Parathyroid adenoma (tissue), 2 donors: ENCODE data around the gene PLXNA2.

Source experiments
- H2AFZ ChIP-seq: fragments of 300-600 bp; sonication (generic); one replicate; pipeline ENCODE4 v1.7.0; 2017; ENCODE audit warnings: antibody characterized with exemption, mild to moderate bottlenecking
- H3K27ac ChIP-seq: fragments of 300-600 bp; sonication (generic); one replicate; pipeline ENCODE4 v1.7.0; 2017
- H3K27me3 ChIP-seq: fragments of 300-600 bp; sonication (generic); one replicate; pipeline ENCODE4 v1.7.0; 2017; ENCODE audit warnings: low read length; ENCODE audit not compliant: control insufficient read depth, insufficient read depth
- H3K36me3 ChIP-seq: fragments of 300-600 bp; sonication (generic); one replicate; pipeline ENCODE4 v1.7.0; 2017; ENCODE audit warnings: low read length; ENCODE audit not compliant: control insufficient read depth, insufficient read depth
- H3K4me1 ChIP-seq: fragments of 300-600 bp; sonication (generic); one replicate; pipeline ENCODE4 v1.7.0; 2017; ENCODE audit warnings: control low read depth
- H3K4me2 ChIP-seq: fragments of 300-600 bp; sonication (generic); one replicate; pipeline ENCODE4 v1.7.0; 2017; ENCODE audit warnings: low read length
- H3K4me3 ChIP-seq: fragments of 300-600 bp; sonication (generic); one replicate; pipeline ENCODE4 v1.7.0; 2017; ENCODE audit warnings: low read depth, low read length
- H3K79me2 ChIP-seq: fragments of 300-600 bp; sonication (generic); one replicate; pipeline ENCODE4 v1.7.0; 2017; ENCODE audit warnings: control low read depth
- H3K9ac ChIP-seq: fragments of 300-600 bp; sonication (generic); one replicate; pipeline ENCODE4 v1.7.0; 2017; ENCODE audit warnings: mild to moderate bottlenecking
- H3K9me3 ChIP-seq: fragments of 300-600 bp; sonication (generic); one replicate; pipeline ENCODE4 v1.7.0; 2017; ENCODE audit warnings: low read length; ENCODE audit not compliant: control insufficient read depth
- TF ChIP-seq, protein P1 (sequence below): fragments of 300-600 bp; sonication (generic); IDR thresholded peaks from one replicate; pipeline ENCODE4 v1.7.0; 2017; ENCODE audit warnings: antibody characterized with exemption, mild to moderate bottlenecking
- donor health status: primary hyperparathyroidism.

Gene PLXNA2

DNA sequence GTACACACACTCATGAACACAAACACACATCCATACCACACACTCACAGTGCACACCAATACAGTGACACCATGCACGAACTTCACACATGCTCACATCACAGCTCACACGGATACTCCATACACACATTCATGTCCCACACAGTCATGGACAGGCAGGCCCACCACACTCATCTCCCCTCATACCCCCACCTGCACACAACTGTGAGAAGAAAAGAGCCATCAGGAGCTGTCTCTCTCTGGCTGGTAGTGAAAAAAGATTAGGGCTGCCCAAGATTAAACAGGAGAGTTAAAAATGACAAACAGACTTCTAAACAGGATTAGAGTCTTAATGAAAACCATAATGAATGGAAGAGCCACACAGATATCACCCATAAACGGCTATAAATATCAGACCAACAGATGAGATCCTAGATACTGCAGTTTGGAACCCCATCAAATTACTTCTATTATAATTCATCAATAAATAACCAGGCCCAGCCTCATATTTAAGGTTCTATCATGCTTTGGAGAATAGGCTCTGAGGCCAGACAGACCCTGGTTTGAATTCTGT is 122.3 kb downstream of the PLXNA2 start:
- Histone ChIP-seq H2AFZ (no peak overlapping the region), H3K4me2 (no peak overlapping the region), H3K9ac (no peak overlapping the region), H3K4me1 (no peaks in the 10 kb centered on the region), H3K9me3 (no peaks in the 10 kb centered on the region), H3K79me2 (no peaks in the 10 kb centered on the region), H3K36me3 (no peaks in the 10 kb centered on the region), H3K27me3 (no peaks in the 10 kb centered on the region), H3K27ac (no peak overlapping the region), H3K4me3 (no peak overlapping the region)
- TF ChIP-seq, protein P1, sequence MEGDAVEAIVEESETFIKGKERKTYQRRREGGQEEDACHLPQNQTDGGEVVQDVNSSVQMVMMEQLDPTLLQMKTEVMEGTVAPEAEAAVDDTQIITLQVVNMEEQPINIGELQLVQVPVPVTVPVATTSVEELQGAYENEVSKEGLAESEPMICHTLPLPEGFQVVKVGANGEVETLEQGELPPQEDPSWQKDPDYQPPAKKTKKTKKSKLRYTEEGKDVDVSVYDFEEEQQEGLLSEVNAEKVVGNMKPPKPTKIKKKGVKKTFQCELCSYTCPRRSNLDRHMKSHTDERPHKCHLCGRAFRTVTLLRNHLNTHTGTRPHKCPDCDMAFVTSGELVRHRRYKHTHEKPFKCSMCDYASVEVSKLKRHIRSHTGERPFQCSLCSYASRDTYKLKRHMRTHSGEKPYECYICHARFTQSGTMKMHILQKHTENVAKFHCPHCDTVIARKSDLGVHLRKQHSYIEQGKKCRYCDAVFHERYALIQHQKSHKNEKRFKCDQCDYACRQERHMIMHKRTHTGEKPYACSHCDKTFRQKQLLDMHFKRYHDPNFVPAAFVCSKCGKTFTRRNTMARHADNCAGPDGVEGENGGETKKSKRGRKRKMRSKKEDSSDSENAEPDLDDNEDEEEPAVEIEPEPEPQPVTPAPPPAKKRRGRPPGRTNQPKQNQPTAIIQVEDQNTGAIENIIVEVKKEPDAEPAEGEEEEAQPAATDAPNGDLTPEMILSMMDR = no peak

DNA sequence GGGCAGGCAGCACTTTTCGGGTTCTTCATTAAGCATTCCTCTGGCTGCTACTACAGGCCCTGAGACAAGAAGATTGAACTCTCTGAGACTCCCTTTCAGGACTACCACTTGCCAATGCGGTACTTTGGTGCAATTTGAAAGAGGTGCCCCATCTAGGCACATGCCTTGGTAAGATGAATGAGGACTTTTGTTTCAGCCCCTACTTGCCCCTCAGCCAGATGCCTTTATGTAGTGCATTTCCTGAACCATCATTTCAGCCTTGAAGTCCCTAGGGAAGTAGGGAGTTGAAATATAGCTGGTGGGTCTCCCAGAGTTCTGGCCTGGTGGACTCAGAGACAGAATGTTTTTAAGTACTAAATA is 123.8 kb downstream of the PLXNA2 start:
- no peaks in the 10 kb centered on the region for H3K79me2 ChIP-seq
- H3K4me3 ChIP-seq = no peak overlapping the region
- H3K4me1 ChIP-seq = no peaks in the 10 kb centered on the region
- TF ChIP-seq, protein P1 = no peak
- no peak overlapping the region for H2AFZ ChIP-seq
- H3K27ac ChIP-seq = no peak overlapping the region
- H3K9me3 ChIP-seq = no peaks in the 10 kb centered on the region
- no peaks in the 10 kb centered on the region for H3K27me3 ChIP-seq
- H3K9ac ChIP-seq = no peak overlapping the region
- no peak overlapping the region for H3K4me2 ChIP-seq
- no peaks in the 10 kb centered on the region for H3K36me3 ChIP-seq

DNA sequence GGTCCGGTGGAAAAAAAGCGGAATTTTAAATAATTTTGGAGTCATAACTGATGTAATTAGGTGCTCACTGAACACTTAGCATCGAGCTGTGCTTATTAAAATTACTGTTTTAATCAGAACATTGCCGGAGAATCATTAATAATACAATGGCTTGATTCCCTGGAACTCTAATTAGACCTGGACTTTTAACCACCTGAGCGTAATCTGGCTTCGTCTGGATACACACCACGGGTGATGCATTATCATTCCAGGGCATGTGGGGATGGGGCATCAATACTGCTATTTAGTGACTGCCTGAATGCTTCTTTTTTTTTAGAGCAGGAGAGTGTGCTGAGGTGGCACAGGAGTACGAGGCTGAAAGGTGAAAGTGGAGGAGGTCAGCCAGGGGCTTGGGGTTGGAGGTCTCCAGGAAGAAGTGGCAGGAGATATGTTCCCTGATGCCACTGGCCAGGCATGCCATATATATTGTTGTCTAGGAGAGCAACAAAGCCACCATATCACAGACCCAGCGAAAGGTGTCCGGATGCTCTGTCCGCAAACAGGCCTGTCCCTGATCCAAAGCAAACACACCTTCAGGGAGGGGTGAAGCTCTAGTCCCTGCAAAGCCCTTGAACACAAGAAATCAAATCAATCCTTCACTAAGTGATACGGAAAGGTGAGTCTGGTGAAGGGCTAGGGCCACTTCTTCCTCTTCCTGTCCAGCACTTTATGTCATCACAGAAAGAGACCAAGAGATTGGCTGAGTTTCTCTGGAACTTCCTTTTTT is 125.2 kb downstream of the PLXNA2 start:
- Histone ChIP-seq H3K4me3 (no peak overlapping the region), H2AFZ (no peak overlapping the region), H3K4me1 (no peaks in the 10 kb centered on the region), H3K4me2 (no peak overlapping the region), H3K9ac (no peak overlapping the region), H3K79me2 (no peaks in the 10 kb centered on the region), H3K27me3 (no peaks in the 10 kb centered on the region), H3K9me3 (no peaks in the 10 kb centered on the region), H3K27ac (no peak overlapping the region), H3K36me3 (no peaks in the 10 kb centered on the region)
- TF ChIP-seq, protein P1 = no peak

DNA sequence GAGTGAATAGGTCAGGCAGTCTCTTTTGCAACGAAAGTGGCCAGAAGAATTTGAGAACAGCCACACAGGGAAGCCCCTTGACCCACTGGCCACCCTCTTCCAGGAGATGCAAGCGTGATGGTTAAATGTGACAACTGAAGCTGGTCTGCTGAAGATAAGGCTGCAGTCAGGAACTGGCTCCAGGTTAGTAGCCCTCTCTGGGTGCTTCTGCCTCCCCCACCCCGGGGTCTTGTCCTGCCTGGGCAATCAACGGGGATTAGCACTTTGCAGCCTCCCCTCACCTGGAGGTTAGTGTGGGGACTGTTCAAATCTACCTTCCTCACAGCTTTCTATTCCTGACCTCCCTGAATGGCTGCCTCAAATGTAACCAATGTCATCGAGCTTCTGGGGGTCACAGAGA is 125.9 kb downstream of the PLXNA2 start:
- Histone ChIP-seq H3K9ac (no peak overlapping the region), H3K4me3 (no peak overlapping the region), H3K27ac (no peak overlapping the region), H3K36me3 (no peaks in the 10 kb centered on the region), H3K4me2 (no peak overlapping the region), H3K27me3 (no peaks in the 10 kb centered on the region), H3K4me1 (no peaks in the 10 kb centered on the region), H3K79me2 (no peaks in the 10 kb centered on the region), H2AFZ (no peak overlapping the region), H3K9me3 (no peaks in the 10 kb centered on the region)
- TF ChIP-seq, protein P1 = no peak

DNA sequence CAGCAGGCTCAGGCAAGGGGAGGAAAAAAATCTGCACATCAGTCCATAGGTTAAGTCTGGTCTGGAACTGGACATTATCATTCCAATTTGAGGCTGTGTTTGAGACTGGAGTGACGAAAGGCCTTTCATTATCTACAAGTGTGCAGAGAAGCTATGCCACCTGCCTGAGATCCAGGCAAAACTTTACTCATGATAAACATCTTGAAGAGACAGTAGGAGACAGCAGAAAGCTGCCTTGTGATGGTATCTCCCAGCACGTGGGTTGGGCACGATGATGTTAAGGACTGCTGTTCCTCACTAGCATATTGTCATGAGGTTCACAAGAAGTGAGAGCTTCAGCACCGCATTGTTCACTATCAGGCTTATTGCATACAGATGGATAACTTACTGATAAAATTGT is 126.4 kb downstream of the PLXNA2 start:
- H3K36me3 ChIP-seq = no peaks in the 10 kb centered on the region
- no peaks in the 10 kb centered on the region for H3K9me3 ChIP-seq
- H3K4me1 ChIP-seq = no peaks in the 10 kb centered on the region
- H3K27me3 ChIP-seq = no peaks in the 10 kb centered on the region
- no peak overlapping the region for H3K9ac ChIP-seq
- H2AFZ ChIP-seq = no peak overlapping the region
- H3K27ac ChIP-seq = no peak overlapping the region
- no peak overlapping the region for H3K4me2 ChIP-seq
- TF ChIP-seq, protein P1 = no peak
- no peak overlapping the region for H3K4me3 ChIP-seq
- no peaks in the 10 kb centered on the region for H3K79me2 ChIP-seq
